ENCODE measurements around the gene GRK3. TPM values are rescaled to one million over a fixed set of nuclear protein-coding genes. Genes with fewer than 3 reads are reported as not detected.
A peak's percentile ranks its signal among the peaks of the same experiment; 100 is the strongest.

GRK3 gene
- total and polyA plus RNA-seq, 2 of the 4 experiments (the other 2 are of a cell fraction): 0.58 to 1.6 TPM

DNA sequence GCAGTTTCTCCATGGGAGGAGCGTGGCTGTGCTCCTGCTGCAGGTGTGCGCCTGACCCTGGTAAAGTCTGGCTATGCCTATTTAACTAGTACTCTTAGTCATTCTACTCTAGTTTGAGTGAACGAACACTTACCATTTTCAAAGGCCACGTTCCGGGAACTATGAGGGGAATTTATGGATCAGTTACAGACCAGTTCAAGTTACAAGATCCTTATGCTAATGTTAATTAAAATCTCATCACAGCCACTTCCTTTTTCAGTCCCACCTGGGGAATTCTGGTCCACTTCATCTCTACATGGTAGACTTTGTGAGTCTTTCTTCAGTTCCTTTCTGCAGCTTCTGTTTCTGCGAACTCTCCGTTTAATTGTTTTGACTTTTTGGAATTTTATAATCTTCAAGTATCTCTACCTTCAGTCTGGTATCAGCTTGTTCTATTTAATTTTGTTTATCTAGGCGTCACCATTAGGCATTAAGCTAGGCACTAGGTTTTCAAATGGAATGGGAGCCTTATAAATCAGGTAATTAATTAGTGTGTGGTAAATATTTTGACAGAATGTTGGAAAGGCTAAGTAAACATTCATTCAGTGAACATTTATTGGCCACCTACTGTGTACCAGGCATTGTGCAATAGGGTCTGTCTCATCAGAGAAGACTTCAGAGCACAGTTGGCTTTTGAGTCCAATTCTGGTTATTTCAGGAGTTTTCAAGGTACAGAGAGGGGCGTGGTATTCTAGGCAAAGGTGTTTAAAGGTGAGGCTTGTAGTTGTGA is 78.9 kb downstream of the GRK3 start:
- TF ChIP-seq CEBPB (IDR thresholded peaks at IDR 0.05; ENCODE audit: low read depth, low read length) (peak; percentile 42; the same call in 1 of the 2 replicates), RAD21 (IDR thresholded peaks at IDR 0.05; ENCODE audit: low read length) (no peak)
- Histone ChIP-seq H2BK120ac (ENCODE audit: low read depth, low read length) (no peak overlapping the region), H2BK15ac (ENCODE audit: low read depth, low read length) (no peak overlapping the region), H3K18ac (ENCODE audit: low read depth, low read length) (no peak overlapping the region), H2AK9ac (replicated peaks; ENCODE audit: low read depth, low read length, poor library complexity) (no peak overlapping the region), H3K27me3 (ENCODE audit: control insufficient read depth, insufficient read depth, low read length) (no peaks in the 10 kb centered on the region), H2AK5ac (ENCODE audit: low read depth, low read length) (no peak overlapping the region), H4K91ac (ENCODE audit: insufficient read depth, low read depth, low read length) (no peak overlapping the region), H3K4me2 (ENCODE audit: low read depth, low read length) (no peak overlapping the region), H4K8ac (ENCODE audit: low read depth in 2 of 2, low read length in 2 of 2) (no peak overlapping the region), H3K9me3 (ENCODE audit: control insufficient read depth, insufficient read depth, low read length) (no peaks in the 10 kb centered on the region), H3K27ac (ENCODE audit: insufficient read depth, low read length) (no peak overlapping the region), H2AFZ (replicated peaks; ENCODE audit: low read length, poor library complexity) (no peak overlapping the region), H4K20me1 (ENCODE audit: insufficient read depth, low read length) (no peaks in the 10 kb centered on the region), H3K23ac (ENCODE audit: low read depth, low read length) (no peak overlapping the region), H3K4me1 (ENCODE audit: control insufficient read depth, insufficient read depth, low read length) (no peaks in the 10 kb centered on the region), H3K9me1 (ENCODE audit: insufficient read depth, low read length) (no peaks in the 10 kb centered on the region; the same call in 1 of the 2 replicates), H4K5ac (ENCODE audit: low read depth, low read length) (no peak overlapping the region), H3K14ac (replicated peaks; ENCODE audit: low read depth, low read length) (no peak overlapping the region), H2BK5ac (ENCODE audit: low read depth, low read length, poor library complexity, severe bottlenecking) (no peak overlapping the region), H3K56ac (ENCODE audit: extremely low read depth, insufficient read depth, low read length) (no peak overlapping the region), H3K79me1 (ENCODE audit: low read depth in 1 of 2, low read length in 2 of 2) (no peaks in the 10 kb centered on the region), H3K36me3 (ENCODE audit: control insufficient read depth, insufficient read depth, low read length) (no peaks in the 10 kb centered on the region), H3K4ac (ENCODE audit: low read depth, low read length) (no peak overlapping the region), H3K4me3 (ENCODE audit: insufficient read depth, low read depth, low read length) (no peak overlapping the region), H2BK20ac (ENCODE audit: low read depth, low read length) (no peak overlapping the region), H3K9ac (ENCODE audit: low read depth, low read length) (no peak overlapping the region)
- 0% methylated on average over 1 of the region's 9 CpGs; no CpG with 5 or more reads in 1 of the 2 experiments for WGBS, 2 experiments (ENCODE audit: extremely low coverage in 2 of 2, insufficient read length in 1 of 2)
- intact Hi-C loops (cut with micrococcal nuclease) (no loop called here), in situ Hi-C loops (cut with MboI; ENCODE audit: low sequenced_read_pairs) (no loop called here), dilution Hi-C loops (cut with HindIII; ENCODE audit: low sequenced_read_pairs, unreplicated experiment) (no loop called here)
- POLR2A ChIA-PET (ENCODE audit: unreplicated experiment): no interaction called here
- DNase-seq (no peak), ATAC-seq (ENCODE audit: low read depth) (no peak)
- BruUV-seq (replicated peaks): no TSS peak
- CTCF ChIA-PET: no interaction called here

Data from IMR-90 (cell line).